Measurements from ENCODE around the gene LRRC53.

LRRC53 gene

DNA sequence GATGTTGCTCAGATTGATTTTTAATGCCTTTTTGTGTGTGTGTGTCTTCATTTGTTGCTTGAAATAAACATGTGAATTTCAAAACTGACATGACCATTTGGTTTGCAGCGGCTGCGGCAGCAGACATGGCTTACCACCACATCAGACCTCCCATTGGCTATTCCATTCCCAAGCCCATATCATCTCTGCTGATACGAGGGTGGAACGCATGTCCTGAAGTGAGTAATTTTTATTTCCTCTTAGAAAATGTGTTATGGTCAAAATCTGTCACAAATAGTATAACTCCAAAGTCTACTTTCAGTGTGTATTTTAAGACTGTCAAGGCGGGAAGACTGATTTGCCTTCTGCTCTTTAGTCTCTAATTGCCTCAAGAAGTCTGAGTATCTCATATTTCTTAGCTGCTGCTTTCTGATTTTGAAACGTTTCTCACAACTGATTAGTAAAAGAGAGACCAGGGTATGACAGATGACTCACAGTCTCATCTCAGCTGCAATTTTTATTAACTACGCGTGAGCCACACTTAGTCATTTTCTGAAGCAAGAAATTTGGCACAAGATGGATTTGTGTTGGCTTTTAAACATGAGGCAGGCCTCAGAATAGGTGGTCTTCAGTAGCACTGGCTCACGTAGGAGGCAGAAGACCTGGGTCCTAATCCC lies 49.0 kb downstream of the LRRC53 start:
- Histone ChIP-seq H3K27me3 (ENCODE audit: insufficient read depth, insufficient read length) (no peaks in the 10 kb centered on the region), H3K4me1 (ENCODE audit: insufficient read depth, insufficient read length) (no peaks in the 10 kb centered on the region), H3K4me3 (ENCODE audit: insufficient read length, low read depth) (no peak overlapping the region), H3K9ac (ENCODE audit: insufficient read length, low read depth) (no peak overlapping the region), H3K36me3 (ENCODE audit: insufficient read depth, insufficient read length, low read length) (no peaks in the 10 kb centered on the region), H3K9me3 (ENCODE audit: insufficient read depth, low read length) (peaks cover 19% of the 10 kb centered on the region; the same call in 1 of the 2 replicates)
- no peak for TF ChIP-seq SUZ12 (IDR thresholded peaks at IDR 0.05; ENCODE audit: extremely low read depth, insufficient read depth, insufficient read length)
- TF ChIP-seq YY1 (IDR thresholded peaks at IDR 0.05; ENCODE audit: insufficient read depth, insufficient read length) = no peak
- no peak for TF ChIP-seq ZNF274 (IDR thresholded peaks at IDR 0.05; ENCODE audit: low read depth, low read length)
- no peak for DNase-seq (ENCODE audit: low read depth, low spot score)

- Histone ChIP-seq H3K36me3 (ENCODE audit: insufficient read depth, insufficient read length, low read length) (no peaks in the 10 kb centered on the region), H3K9ac (ENCODE audit: insufficient read length, low read depth) (no peak overlapping the region), H3K9me3 (ENCODE audit: insufficient read depth, low read length) (no peaks in the 10 kb centered on the region), H3K4me3 (ENCODE audit: insufficient read length, low read depth) (no peak overlapping the region), H3K27me3 (ENCODE audit: insufficient read depth, insufficient read length) (no peaks in the 10 kb centered on the region), H3K4me1 (ENCODE audit: insufficient read depth, insufficient read length) (no peaks in the 10 kb centered on the region)
- no peak for DNase-seq (ENCODE audit: low read depth, low spot score)
- TF ChIP-seq ZNF274 (IDR thresholded peaks at IDR 0.05; ENCODE audit: low read depth, low read length) = no peak
- TF ChIP-seq SUZ12 (IDR thresholded peaks at IDR 0.05; ENCODE audit: extremely low read depth, insufficient read depth, insufficient read length) = no peak
- TF ChIP-seq YY1 (IDR thresholded peaks at IDR 0.05; ENCODE audit: insufficient read depth, insufficient read length) = no peak
Measured at GRCh38 chr1:74457253-74457652, 55.2 kb downstream of the LRRC53 start.

GRCh38 chr1:74455390-74455789 lies 57.0 kb downstream of the LRRC53 start:
- no peaks in the 10 kb centered on the region for H3K36me3 ChIP-seq (ENCODE audit: insufficient read depth, insufficient read length, low read length)
- no peak for DNase-seq (ENCODE audit: low read depth, low spot score)
- no peaks in the 10 kb centered on the region for H3K4me1 ChIP-seq (ENCODE audit: insufficient read depth, insufficient read length)
- H3K27me3 ChIP-seq (ENCODE audit: insufficient read depth, insufficient read length) = no peaks in the 10 kb centered on the region
- H3K9me3 ChIP-seq (ENCODE audit: insufficient read depth, low read length) = no peaks in the 10 kb centered on the region
- TF ChIP-seq ZNF274 (IDR thresholded peaks at IDR 0.05; ENCODE audit: low read depth, low read length) (no peak), YY1 (IDR thresholded peaks at IDR 0.05; ENCODE audit: insufficient read depth, insufficient read length) (no peak), SUZ12 (IDR thresholded peaks at IDR 0.05; ENCODE audit: extremely low read depth, insufficient read depth, insufficient read length) (no peak)
- H3K9ac ChIP-seq (ENCODE audit: insufficient read length, low read depth) = no peak overlapping the region
- H3K4me3 ChIP-seq (ENCODE audit: insufficient read length, low read depth) = no peak overlapping the region

GRCh38 chr1:74453277-74453676 lies 59.1 kb downstream of the LRRC53 start:
- Histone ChIP-seq H3K4me3 (ENCODE audit: insufficient read length, low read depth) (no peak overlapping the region), H3K9ac (ENCODE audit: insufficient read length, low read depth) (no peak overlapping the region), H3K27me3 (ENCODE audit: insufficient read depth, insufficient read length) (no peaks in the 10 kb centered on the region), H3K9me3 (ENCODE audit: insufficient read depth, low read length) (no peaks in the 10 kb centered on the region), H3K4me1 (ENCODE audit: insufficient read depth, insufficient read length) (no peaks in the 10 kb centered on the region), H3K36me3 (ENCODE audit: insufficient read depth, insufficient read length, low read length) (no peaks in the 10 kb centered on the region)
- no peak for DNase-seq (ENCODE audit: low read depth, low spot score)
- TF ChIP-seq YY1 (IDR thresholded peaks at IDR 0.05; ENCODE audit: insufficient read depth, insufficient read length) (no peak), SUZ12 (IDR thresholded peaks at IDR 0.05; ENCODE audit: extremely low read depth, insufficient read depth, insufficient read length) (no peak), ZNF274 (IDR thresholded peaks at IDR 0.05; ENCODE audit: low read depth, low read length) (no peak)

GRCh38 chr1:74452035-74452434 lies 60.4 kb downstream of the LRRC53 start:
- Histone ChIP-seq H3K4me3 (ENCODE audit: insufficient read length, low read depth) (no peak overlapping the region), H3K36me3 (ENCODE audit: insufficient read depth, insufficient read length, low read length) (no peaks in the 10 kb centered on the region), H3K9me3 (ENCODE audit: insufficient read depth, low read length) (no peaks in the 10 kb centered on the region), H3K4me1 (ENCODE audit: insufficient read depth, insufficient read length) (no peaks in the 10 kb centered on the region), H3K27me3 (ENCODE audit: insufficient read depth, insufficient read length) (no peaks in the 10 kb centered on the region), H3K9ac (ENCODE audit: insufficient read length, low read depth) (no peak overlapping the region)
- no peak for TF ChIP-seq YY1 (IDR thresholded peaks at IDR 0.05; ENCODE audit: insufficient read depth, insufficient read length)
- TF ChIP-seq ZNF274 (IDR thresholded peaks at IDR 0.05; ENCODE audit: low read depth, low read length) = no peak
- TF ChIP-seq SUZ12 (IDR thresholded peaks at IDR 0.05; ENCODE audit: extremely low read depth, insufficient read depth, insufficient read length) = no peak
- DNase-seq (ENCODE audit: low read depth, low spot score) = no peak

DNA sequence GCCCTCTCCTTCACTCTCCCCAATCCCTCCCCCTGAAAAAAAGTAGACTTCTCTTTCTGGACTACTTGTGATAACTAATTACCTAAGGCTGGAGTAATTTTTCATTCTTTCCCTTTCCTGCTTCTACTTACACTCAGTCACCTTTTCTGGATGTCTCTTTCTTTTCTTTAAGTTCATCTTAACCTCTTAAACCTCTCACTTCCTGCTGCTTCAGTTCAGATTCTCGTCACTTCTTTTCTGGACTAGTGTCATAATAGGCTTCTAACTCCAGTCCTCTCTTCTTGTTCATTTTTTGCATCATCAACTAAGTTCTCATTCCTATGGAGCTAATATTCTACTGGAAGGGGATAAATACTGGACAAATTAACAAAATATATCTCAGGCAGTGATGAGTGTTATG lies 75.4 kb downstream of the LRRC53 start:
- no peaks in the 10 kb centered on the region for H3K27me3 ChIP-seq (ENCODE audit: insufficient read depth, insufficient read length)
- no peak overlapping the region for H3K4me3 ChIP-seq (ENCODE audit: insufficient read length, low read depth)
- DNase-seq (ENCODE audit: low read depth, low spot score) = no peak
- TF ChIP-seq ZNF274 (IDR thresholded peaks at IDR 0.05; ENCODE audit: low read depth, low read length) (no peak), YY1 (IDR thresholded peaks at IDR 0.05; ENCODE audit: insufficient read depth, insufficient read length) (no peak), SUZ12 (IDR thresholded peaks at IDR 0.05; ENCODE audit: extremely low read depth, insufficient read depth, insufficient read length) (no peak)
- no peaks in the 10 kb centered on the region for H3K36me3 ChIP-seq (ENCODE audit: insufficient read depth, insufficient read length, low read length)
- H3K4me1 ChIP-seq (ENCODE audit: insufficient read depth, insufficient read length) = no peaks in the 10 kb centered on the region
- H3K9me3 ChIP-seq (ENCODE audit: insufficient read depth, low read length) = no peaks in the 10 kb centered on the region
- H3K9ac ChIP-seq (ENCODE audit: insufficient read length, low read depth) = no peak overlapping the region

DNA sequence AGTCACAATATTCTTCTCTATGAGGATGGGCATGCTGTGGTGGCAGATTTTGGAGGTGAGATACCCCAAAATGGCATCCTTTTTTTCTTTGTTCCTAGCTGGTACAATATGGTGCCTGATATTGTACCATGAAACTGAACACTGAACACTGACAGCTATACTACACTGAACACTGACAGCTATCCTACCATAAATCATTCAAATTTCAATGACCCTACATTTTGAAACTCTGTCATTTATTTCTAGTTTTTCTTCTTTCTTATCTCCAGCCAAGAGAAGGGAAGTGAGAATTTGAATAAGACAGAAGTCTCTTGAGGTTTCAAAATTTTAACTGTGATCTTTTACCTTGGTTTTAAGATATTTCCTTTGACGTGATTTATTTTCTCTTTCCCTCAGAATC lies 76.3 kb downstream of the LRRC53 start:
- DNase-seq (ENCODE audit: low read depth, low spot score) = no peak

More for the DNA sequence above, 76.3 kb downstream of the LRRC53 start:
- Histone ChIP-seq H3K36me3 (ENCODE audit: insufficient read depth, insufficient read length, low read length) (no peaks in the 10 kb centered on the region), H3K9ac (ENCODE audit: insufficient read length, low read depth) (no peak overlapping the region), H3K4me3 (ENCODE audit: insufficient read length, low read depth) (no peak overlapping the region), H3K9me3 (ENCODE audit: insufficient read depth, low read length) (no peaks in the 10 kb centered on the region), H3K27me3 (ENCODE audit: insufficient read depth, insufficient read length) (no peaks in the 10 kb centered on the region), H3K4me1 (ENCODE audit: insufficient read depth, insufficient read length) (no peaks in the 10 kb centered on the region)
- no peak for TF ChIP-seq SUZ12 (IDR thresholded peaks at IDR 0.05; ENCODE audit: extremely low read depth, insufficient read depth, insufficient read length)

Data from NT2/D1 (cell line).